Transverse colon (tissue), 3 donors: Measurements from ENCODE around the gene PTPRG.

Experiments used
- CTCF ChIP-seq, 5 experiments: fragments of 200-600 bp in 3 of 5; fragments of 450-650 bp in 2 of 5; sonication (generic) in 3 of 5; IDR thresholded peaks; 1 replicate in 2 of 5; 2 replicates in 3 of 5; pipeline ENCODE4 v1.5.1; 2016 to 2017; ENCODE audit warnings: antibody characterized with exemption in 5 of 5, inconsistent platforms in 3 of 5, mild to moderate bottlenecking in 2 of 5, moderate library complexity in 1 of 5
- EP300 ChIP-seq: sonication (generic); formaldehyde crosslinking; IDR thresholded peaks from one replicate; pipeline ENCODE4 v1.6.1; 2017; ENCODE audit warnings: antibody characterized with exemption, low read depth
- POLR2A ChIP-seq: fragments of 450-650 bp; IDR thresholded peaks from one replicate; pipeline ENCODE4 v1.6.1; 2016; ENCODE audit warnings: antibody characterized with exemption, mild to moderate bottlenecking, moderate library complexity

- TF ChIP-seq CTCF (IDR thresholded peaks at IDR 0.05) (no peak), EP300 (no peak), POLR2A (no peak)
Measured at GRCh38 chr3:61819861-61820260, 258.5 kb downstream of the PTPRG start.
